Progenitor cell of endocrine pancreas (in vitro differentiated cells): ENCODE data around the gene EID3. TPM values are rescaled to one million over a fixed set of nuclear protein-coding genes. Genes with fewer than 3 reads are reported as not detected.

Experiments
- DNase-seq: peaks from one replicate; pipeline ENCODE4 v3.0.0; 2021; ENCODE audit warnings: low spot score; ENCODE audit not compliant: unreplicated experiment
- H3K27ac Mint-ChIP-seq: 2 replicates; pipeline ENCODE4 v1.8.0; 2021; ENCODE audit warnings: mild to moderate bottlenecking, moderate library complexity, mixed read lengths
- H3K27me3 Mint-ChIP-seq: 2 replicates; pipeline ENCODE4 v1.8.0; 2021; ENCODE audit warnings: mixed read lengths
- H3K36me3 Mint-ChIP-seq: 2 replicates; pipeline ENCODE4 v1.8.0; 2022; ENCODE audit warnings: mixed read lengths; ENCODE audit not compliant: insufficient read depth
- H3K4me1 Mint-ChIP-seq: 2 replicates; pipeline ENCODE4 v1.8.0; 2021; ENCODE audit warnings: low read depth, mixed read lengths
- H3K4me3 Mint-ChIP-seq: 2 replicates; pipeline ENCODE4 v1.8.0; 2021; ENCODE audit warnings: low read depth, mild to moderate bottlenecking, moderate library complexity, mixed read lengths
- H3K9me3 Mint-ChIP-seq: 2 replicates; pipeline ENCODE4 v1.8.0; 2021; ENCODE audit warnings: low read depth, mixed read lengths
- total RNA-seq: library from RNA; stranded (reverse); gene quantifications from 2 replicates; pipeline ENCODE4 v1.2.1, GENCODE V29; 2021
- TF ChIP-seq, protein P1 (sequence below): fragments of 200-600 bp; sonication (generic); IDR thresholded peaks from one replicate; pipeline ENCODE4 v1.5.0; 2021; ENCODE audit warnings: antibody characterized with exemption, mild to moderate bottlenecking; ENCODE audit not compliant: unreplicated experiment

The EID3 gene
- total RNA-seq, 1 donor from 2014 or later: 2.9 TPM

- peaks cover 1% of the 10 kb centered on the region for H3K36me3 Mint-ChIP-seq
- peaks cover 5% of the 10 kb centered on the region for H3K9me3 Mint-ChIP-seq
- H3K27ac Mint-ChIP-seq: peak overlapping the region; percentile 100
- peaks cover 25% of the 10 kb centered on the region for H3K4me1 Mint-ChIP-seq
- no peaks in the 10 kb centered on the region for H3K27me3 Mint-ChIP-seq
- TF ChIP-seq, protein P1, sequence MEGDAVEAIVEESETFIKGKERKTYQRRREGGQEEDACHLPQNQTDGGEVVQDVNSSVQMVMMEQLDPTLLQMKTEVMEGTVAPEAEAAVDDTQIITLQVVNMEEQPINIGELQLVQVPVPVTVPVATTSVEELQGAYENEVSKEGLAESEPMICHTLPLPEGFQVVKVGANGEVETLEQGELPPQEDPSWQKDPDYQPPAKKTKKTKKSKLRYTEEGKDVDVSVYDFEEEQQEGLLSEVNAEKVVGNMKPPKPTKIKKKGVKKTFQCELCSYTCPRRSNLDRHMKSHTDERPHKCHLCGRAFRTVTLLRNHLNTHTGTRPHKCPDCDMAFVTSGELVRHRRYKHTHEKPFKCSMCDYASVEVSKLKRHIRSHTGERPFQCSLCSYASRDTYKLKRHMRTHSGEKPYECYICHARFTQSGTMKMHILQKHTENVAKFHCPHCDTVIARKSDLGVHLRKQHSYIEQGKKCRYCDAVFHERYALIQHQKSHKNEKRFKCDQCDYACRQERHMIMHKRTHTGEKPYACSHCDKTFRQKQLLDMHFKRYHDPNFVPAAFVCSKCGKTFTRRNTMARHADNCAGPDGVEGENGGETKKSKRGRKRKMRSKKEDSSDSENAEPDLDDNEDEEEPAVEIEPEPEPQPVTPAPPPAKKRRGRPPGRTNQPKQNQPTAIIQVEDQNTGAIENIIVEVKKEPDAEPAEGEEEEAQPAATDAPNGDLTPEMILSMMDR: no peak
- DNase-seq: no peak
- peak overlapping the region; percentile 100 for H3K4me3 Mint-ChIP-seq
These were observed 17.6 kb upstream of the EID3 start for GRCh38 chr12:104285740-104286515.

DNA sequence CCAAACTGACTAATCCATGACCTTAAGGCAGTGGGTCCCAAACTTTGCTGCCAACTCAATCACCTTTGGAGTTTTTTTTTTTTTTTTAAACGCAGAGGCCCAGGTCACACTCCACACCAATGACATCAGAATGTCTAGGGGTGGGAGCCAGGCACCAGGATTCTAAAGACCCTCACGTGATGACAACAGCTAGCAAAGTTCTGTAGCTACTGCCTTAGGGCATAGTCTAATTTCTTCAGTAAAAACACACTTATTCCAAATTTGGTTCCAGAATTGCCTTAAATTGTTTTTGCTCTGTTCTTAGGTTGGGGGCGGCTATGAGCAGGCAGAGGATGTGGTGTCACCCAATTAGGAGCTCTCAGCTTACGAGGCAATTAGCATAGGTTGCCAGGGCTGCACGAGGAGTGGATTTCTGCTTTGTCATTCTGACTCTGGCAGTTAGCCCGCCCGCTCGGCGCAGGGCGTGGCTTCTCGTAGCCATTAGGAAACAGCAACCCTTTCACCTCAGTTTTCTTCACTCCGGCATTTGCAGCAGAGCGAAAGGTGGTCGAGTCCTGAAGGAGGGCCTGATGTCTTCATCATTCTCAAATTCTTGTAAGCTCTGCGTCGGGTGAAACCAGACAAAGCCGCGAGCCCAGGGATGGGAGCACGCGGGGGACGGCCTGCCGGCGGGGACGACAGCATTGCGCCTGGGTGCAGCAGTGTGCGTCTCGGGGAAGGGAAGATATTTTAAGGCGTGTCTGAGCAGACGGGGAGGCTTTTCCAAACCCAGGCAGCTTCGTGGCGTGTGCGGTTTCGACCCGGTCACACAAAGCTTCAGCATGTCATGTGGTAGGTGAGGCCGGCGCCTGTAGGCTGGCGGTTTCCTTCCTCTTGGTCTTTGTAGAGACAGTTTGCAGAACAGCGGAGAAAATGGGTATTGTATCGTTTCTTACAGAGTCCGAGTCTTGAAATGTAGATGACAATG is 16.7 kb upstream of the EID3 start:
- H3K4me1 Mint-ChIP-seq: peaks cover 25% of the 10 kb centered on the region
- DNase-seq: peak; percentile 67
- no peaks in the 10 kb centered on the region for H3K27me3 Mint-ChIP-seq
- TF ChIP-seq, protein P1: no peak
- peaks cover 1% of the 10 kb centered on the region for H3K36me3 Mint-ChIP-seq
- H3K9me3 Mint-ChIP-seq: peaks cover 3% of the 10 kb centered on the region
- H3K4me3 Mint-ChIP-seq: peak overlapping the region; percentile 100
- H3K27ac Mint-ChIP-seq: peak overlapping the region; percentile 100

- TF ChIP-seq, protein P1: no peak
- Mint-ChIP-seq H3K9me3 (no peaks in the 10 kb centered on the region), H3K4me3 (peak overlapping the region; percentile 100), H3K27ac (peak overlapping the region; percentile 100), H3K27me3 (no peaks in the 10 kb centered on the region), H3K4me1 (peaks cover 23% of the 10 kb centered on the region), H3K36me3 (peaks cover 17% of the 10 kb centered on the region)
- DNase-seq: peak; percentile 73
These were observed 14.8 kb upstream of the EID3 start for GRCh38 chr12:104288635-104289274.

DNA sequence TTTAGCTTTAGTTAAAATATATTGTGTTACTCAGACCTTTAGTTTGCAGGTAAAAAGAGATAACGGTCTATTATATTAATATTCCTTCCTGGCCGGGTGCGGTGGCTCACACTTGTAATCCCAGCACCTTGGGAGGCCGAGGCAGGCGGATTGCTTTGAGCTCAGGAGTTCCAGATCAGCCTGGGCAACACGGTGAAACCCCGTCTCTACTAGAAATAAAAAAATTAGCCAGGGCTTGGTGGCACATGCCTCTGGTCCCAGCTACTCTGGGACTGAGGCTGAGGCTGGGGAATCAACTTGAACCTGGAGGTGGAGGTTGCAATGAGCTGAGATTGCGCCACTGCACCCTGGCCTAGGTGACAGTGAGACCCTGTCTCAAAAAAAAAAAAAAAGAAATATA is 13.2 kb upstream of the EID3 start:
- TF ChIP-seq, protein P1: no peak
- Mint-ChIP-seq H3K4me3 (no peak overlapping the region), H3K36me3 (peaks cover 25% of the 10 kb centered on the region), H3K27ac (no peak overlapping the region), H3K27me3 (no peaks in the 10 kb centered on the region), H3K9me3 (no peaks in the 10 kb centered on the region), H3K4me1 (peaks cover 27% of the 10 kb centered on the region)
- no peak for DNase-seq

DNA sequence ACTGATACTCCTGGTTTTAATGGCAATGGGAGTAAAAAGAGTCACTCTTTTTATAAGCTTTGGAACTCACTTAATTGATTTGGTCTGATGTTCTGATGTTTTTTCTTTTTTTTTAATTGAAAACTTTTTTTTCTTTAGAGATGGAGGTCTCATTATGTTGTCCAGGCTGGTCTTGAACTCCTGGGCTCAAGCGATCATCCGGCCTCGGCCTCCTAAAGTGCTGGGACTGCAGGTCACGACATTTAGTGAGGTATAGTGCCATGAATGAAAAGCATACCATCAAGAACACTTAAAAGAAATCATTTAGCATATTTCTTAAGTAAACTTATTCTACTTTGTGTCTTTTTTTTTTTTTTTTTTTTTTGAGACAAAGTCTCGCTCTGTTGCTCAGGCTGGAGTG is 12.7 kb upstream of the EID3 start:
- DNase-seq: no peak
- Mint-ChIP-seq H3K27ac (no peak overlapping the region), H3K9me3 (no peaks in the 10 kb centered on the region), H3K4me3 (no peak overlapping the region), H3K36me3 (peaks cover 28% of the 10 kb centered on the region), H3K4me1 (peaks cover 27% of the 10 kb centered on the region), H3K27me3 (no peaks in the 10 kb centered on the region)
- TF ChIP-seq, protein P1: no peak
